Mesenchymal stem cell (in vitro differentiated cells and primary cell): ENCODE data around the gene GRIK4.

Experiments
- DNase-seq: peaks from one replicate; pipeline ENCODE4 v3.0.0-alpha.2; 2013
- H2AFZ ChIP-seq: one replicate; pipeline ENCODE4 v1.6.1; 2013; ENCODE audit warnings: low read depth, mild to moderate bottlenecking, control low read depth, inconsistent platforms, low read length, moderate library complexity
- H2AK5ac ChIP-seq: 2 replicates; pipeline ENCODE4 v1.6.1; 2013; ENCODE audit warnings: low read length, moderate library complexity, mild to moderate bottlenecking, inconsistent platforms; ENCODE audit not compliant: severe bottlenecking
- H2BK120ac ChIP-seq: one replicate; pipeline ENCODE4 v1.6.1; 2013; ENCODE audit warnings: low read depth, mild to moderate bottlenecking, inconsistent platforms, low read length, moderate library complexity
- H2BK12ac ChIP-seq, 2 experiments: one replicate each; pipeline ENCODE4 v1.6.1; 2013; ENCODE audit warnings: inconsistent platforms in 2 of 2, low read length in 2 of 2, mild to moderate bottlenecking in 2 of 2, moderate library complexity in 2 of 2, control low read depth in 1 of 2
- H2BK15ac ChIP-seq: one replicate; pipeline ENCODE4 v1.6.1; 2013; ENCODE audit warnings: mild to moderate bottlenecking, low read depth, inconsistent platforms; ENCODE audit not compliant: poor library complexity, severe bottlenecking
- H2BK5ac ChIP-seq: 2 replicates; pipeline ENCODE4 v1.6.1; 2013; ENCODE audit warnings: low read depth, mild to moderate bottlenecking, low read length, control low read depth, inconsistent platforms; ENCODE audit not compliant: poor library complexity, severe bottlenecking
- H3K14ac ChIP-seq, 2 experiments: one replicate each; pipeline ENCODE4 v1.6.1; 2013; ENCODE audit warnings: inconsistent platforms in 2 of 2, low read length in 2 of 2, control low read depth in 1 of 2, mild to moderate bottlenecking in 1 of 2, moderate library complexity in 1 of 2
- H3K18ac ChIP-seq, 2 experiments: one replicate each; pipeline ENCODE4 v1.6.1; 2013; ENCODE audit warnings: inconsistent platforms in 2 of 2, low read length in 2 of 2, control low read depth in 1 of 2, low read depth in 1 of 2, mild to moderate bottlenecking in 1 of 2
- H3K23ac ChIP-seq, 2 experiments: one replicate each; pipeline ENCODE4 v1.6.1; 2013; ENCODE audit warnings: inconsistent platforms in 2 of 2, low read length in 2 of 2, mild to moderate bottlenecking in 2 of 2, moderate library complexity in 2 of 2, control low read depth in 1 of 2
- H3K27ac ChIP-seq: 2 replicates; pipeline ENCODE4 v1.5.1; 2013; ENCODE audit warnings: mild to moderate bottlenecking, moderate library complexity, low read length, control low read depth, inconsistent platforms; ENCODE audit not compliant: poor library complexity, severe bottlenecking
- H3K27me3 ChIP-seq, 2 experiments: 2 replicates each; pipeline versions ENCODE4 v1.6.1 to v1.7.0; 2013; ENCODE audit warnings: low read length in 2 of 2, mild to moderate bottlenecking in 2 of 2, moderate library complexity in 2 of 2, control low read depth in 1 of 2, inconsistent platforms in 1 of 2; ENCODE audit not compliant: control insufficient read depth in 1 of 2, insufficient read depth in 1 of 2
- H3K36me3 ChIP-seq, 2 experiments: 2 replicates each; pipeline versions ENCODE4 v1.6.1 to v1.7.0; 2013; ENCODE audit warnings: low read length in 2 of 2, control low read depth in 1 of 2, inconsistent platforms in 1 of 2, low read depth in 1 of 2, mild to moderate bottlenecking in 1 of 2; ENCODE audit not compliant: insufficient read depth in 2 of 2, control insufficient read depth in 1 of 2
- H3K4ac ChIP-seq, 2 experiments: one replicate each; pipeline ENCODE4 v1.6.1; 2013; ENCODE audit warnings: inconsistent platforms in 2 of 2, low read length in 2 of 2, mild to moderate bottlenecking in 2 of 2, moderate library complexity in 2 of 2, control low read depth in 1 of 2, low read depth in 1 of 2
- H3K4me1 ChIP-seq: 2 replicates; pipeline ENCODE4 v1.6.1; 2013; ENCODE audit warnings: low read depth, low read length, control low read depth; ENCODE audit not compliant: control insufficient read depth, insufficient read depth
- H3K4me2 ChIP-seq: 2 replicates; pipeline ENCODE4 v1.6.1; 2013; ENCODE audit warnings: low read length, mild to moderate bottlenecking, inconsistent platforms; ENCODE audit not compliant: poor library complexity, severe bottlenecking
- H3K4me3 ChIP-seq, 2 experiments: 2 replicates each; pipeline versions ENCODE4 v1.5.1 to v1.7.0; 2013; ENCODE audit warnings: low read length in 2 of 2, mild to moderate bottlenecking in 2 of 2, control low read depth in 1 of 2, low read depth in 1 of 2; ENCODE audit not compliant: insufficient read depth in 1 of 2
- H3K79me1 ChIP-seq: replicated peaks from 2 replicates; pipeline ENCODE4 v1.6.1; 2013; ENCODE audit warnings: mild to moderate bottlenecking, control low read depth, low read length, inconsistent platforms; ENCODE audit not compliant: poor library complexity, severe bottlenecking
- H3K9ac ChIP-seq: 2 replicates; pipeline ENCODE4 v1.7.0; 2013; ENCODE audit warnings: mild to moderate bottlenecking, low read length, moderate library complexity
- H3K9me3 ChIP-seq: 2 replicates; pipeline ENCODE4 v1.7.0; 2013; ENCODE audit warnings: mild to moderate bottlenecking, low read length; ENCODE audit not compliant: control insufficient read depth
- H4K8ac ChIP-seq: one replicate; pipeline ENCODE4 v1.6.1; 2013; ENCODE audit warnings: inconsistent platforms, mild to moderate bottlenecking, low read length, moderate library complexity
- H4K91ac ChIP-seq: one replicate; pipeline ENCODE4 v1.6.1; 2013; ENCODE audit warnings: mild to moderate bottlenecking, low read length, inconsistent platforms
- WGBS: methylation state at CpG from one replicate; pipeline ENCODE4 v1.1.7; 2013; ENCODE audit warnings: mixed read lengths; 5-methylcytosine and 5-hydroxymethylcytosine counted together

Gene GRIK4

GRCh38 chr11:120914021-120914420, 402.5 kb downstream of the GRIK4 start:
- no peak overlapping the region for H2BK15ac ChIP-seq
- no peak overlapping the region for H3K9ac ChIP-seq
- no peak overlapping the region for H2AFZ ChIP-seq
- no peak overlapping the region for H3K4me2 ChIP-seq
- no peaks in the 10 kb centered on the region for H3K79me1 ChIP-seq
- no peak overlapping the region for H2BK5ac ChIP-seq
- no peaks in the 10 kb centered on the region for H3K36me3 ChIP-seq
- H3K4me1 ChIP-seq: no peaks in the 10 kb centered on the region
- no peak overlapping the region for H2BK120ac ChIP-seq
- H3K23ac ChIP-seq: no peak overlapping the region
- H3K4ac ChIP-seq: no peak overlapping the region
- 93% methylated on average over 2 of the region's 5 CpGs for WGBS
- no peak overlapping the region for H3K4me3 ChIP-seq
- no peak overlapping the region for H4K91ac ChIP-seq
- no peak overlapping the region for H3K27ac ChIP-seq
- peaks cover 24 to 64% of the 10 kb centered on the region in 2 experiments for H3K27me3 ChIP-seq
- no peak overlapping the region for H2AK5ac ChIP-seq
- no peak overlapping the region for H3K18ac ChIP-seq
- H3K14ac ChIP-seq: no peak overlapping the region
- no peak overlapping the region for H4K8ac ChIP-seq
- H2BK12ac ChIP-seq: no peak overlapping the region
- H3K9me3 ChIP-seq: no peaks in the 10 kb centered on the region
- DNase-seq: no peak

GRCh38 chr11:120914601-120915000, 403.1 kb downstream of the GRIK4 start:
- Histone ChIP-seq H3K79me1 (no peaks in the 10 kb centered on the region), H3K4me3 (no peak overlapping the region), H3K27ac (no peak overlapping the region), H2BK120ac (no peak overlapping the region), H2BK15ac (no peak overlapping the region), H2BK5ac (no peak overlapping the region), H2BK12ac (no peak overlapping the region), H4K8ac (no peak overlapping the region), H4K91ac (no peak overlapping the region), H3K9me3 (no peaks in the 10 kb centered on the region), H3K23ac (no peak overlapping the region), H3K4ac (no peak overlapping the region), H3K4me2 (no peak overlapping the region), H3K4me1 (no peaks in the 10 kb centered on the region), H3K27me3 (peaks cover 25 to 69% of the 10 kb centered on the region in 2 experiments), H2AK5ac (no peak overlapping the region), H3K18ac (no peak overlapping the region), H3K9ac (no peak overlapping the region), H3K14ac (no peak overlapping the region), H2AFZ (no peak overlapping the region), H3K36me3 (no peaks in the 10 kb centered on the region)
- WGBS: 80% methylated on average over 4 of the region's 4 CpGs
- no peak for DNase-seq

DNA sequence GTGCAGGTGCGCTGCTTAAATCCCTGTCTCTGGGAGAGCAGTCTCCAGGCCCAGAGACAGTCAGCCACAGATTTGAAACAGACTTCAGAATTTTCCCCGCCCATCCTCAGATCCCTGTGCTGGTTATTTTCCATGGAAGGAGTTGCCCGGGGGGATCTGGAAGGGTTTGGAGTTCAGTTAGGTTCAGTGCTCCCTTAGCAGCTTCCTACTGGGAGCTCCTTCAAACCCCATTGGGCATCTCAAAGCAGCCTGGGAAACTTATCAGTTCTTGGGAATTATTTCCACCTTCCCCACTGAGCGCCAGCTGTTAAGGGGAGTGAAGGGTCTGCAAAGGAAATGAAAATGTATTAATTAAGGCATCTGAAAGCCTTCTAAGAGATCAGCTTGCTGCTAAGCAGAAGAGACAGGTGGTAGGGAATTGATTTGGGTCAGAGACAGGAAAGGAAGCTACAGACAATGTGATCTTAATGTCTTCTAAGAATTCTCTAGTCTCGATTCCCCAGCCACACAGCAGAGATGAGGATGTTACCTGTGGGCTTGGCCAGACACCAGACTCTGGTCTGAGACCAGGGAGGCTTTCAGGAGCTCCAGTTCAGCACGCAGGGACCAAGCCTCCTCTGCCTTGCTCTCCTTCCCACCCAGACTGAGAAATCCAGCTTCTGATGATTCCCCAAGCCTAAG, 406.2 kb downstream of the GRIK4 start:
- peaks cover 29 to 92% of the 10 kb centered on the region in 2 experiments for H3K27me3 ChIP-seq
- no peaks in the 10 kb centered on the region for H3K4me1 ChIP-seq
- H3K4me3 ChIP-seq: no peak overlapping the region
- H3K18ac ChIP-seq: no peak overlapping the region
- H3K79me1 ChIP-seq: no peaks in the 10 kb centered on the region
- H2BK5ac ChIP-seq: no peak overlapping the region
- H2AFZ ChIP-seq: no peak overlapping the region
- H3K27ac ChIP-seq: no peak overlapping the region
- 60% methylated on average over 5 of the region's 6 CpGs for WGBS
- H3K14ac ChIP-seq: no peak overlapping the region
- H2AK5ac ChIP-seq: no peak overlapping the region
- H2BK12ac ChIP-seq: no peak overlapping the region
- no peak overlapping the region for H3K4ac ChIP-seq
- no peaks in the 10 kb centered on the region for H3K9me3 ChIP-seq
- no peaks in the 10 kb centered on the region for H3K36me3 ChIP-seq
- no peak overlapping the region for H2BK120ac ChIP-seq
- no peak overlapping the region for H4K8ac ChIP-seq
- no peak overlapping the region for H4K91ac ChIP-seq
- DNase-seq: no peak
- no peak overlapping the region for H2BK15ac ChIP-seq
- H3K4me2 ChIP-seq: no peak overlapping the region
- no peak overlapping the region for H3K9ac ChIP-seq
- H3K23ac ChIP-seq: no peak overlapping the region

DNA sequence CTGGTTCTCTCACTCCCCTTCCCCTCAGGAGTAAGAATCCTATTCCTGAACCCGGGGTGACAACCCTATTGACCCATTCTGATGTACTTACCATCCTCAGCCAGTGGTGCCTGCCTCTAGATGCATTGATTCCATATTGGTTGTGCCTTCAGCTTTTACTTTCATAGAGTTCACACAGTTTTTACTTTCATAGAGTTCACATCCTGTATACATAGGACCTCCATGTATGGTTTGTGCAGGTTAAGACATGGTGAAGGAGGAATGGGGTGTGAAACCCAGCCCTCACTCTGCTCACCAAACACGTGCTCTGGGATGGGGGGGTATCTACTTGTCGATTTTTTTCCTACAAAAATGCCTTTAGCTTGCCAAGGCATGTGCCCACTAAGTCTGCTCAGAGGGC, 406.7 kb downstream of the GRIK4 start:
- no peak overlapping the region for H2BK120ac ChIP-seq
- H3K9ac ChIP-seq: no peak overlapping the region
- H3K4ac ChIP-seq: no peak overlapping the region
- H2BK5ac ChIP-seq: no peak overlapping the region
- no peak overlapping the region for H4K91ac ChIP-seq
- no peaks in the 10 kb centered on the region for H3K79me1 ChIP-seq
- DNase-seq: no peak
- WGBS: 68% methylated on average over 1 of the region's 3 CpGs
- no peak overlapping the region for H3K4me3 ChIP-seq
- H3K9me3 ChIP-seq: no peaks in the 10 kb centered on the region
- H2AK5ac ChIP-seq: no peak overlapping the region
- no peak overlapping the region for H3K27ac ChIP-seq
- H3K18ac ChIP-seq: no peak overlapping the region
- no peak overlapping the region for H3K23ac ChIP-seq
- H3K4me1 ChIP-seq: no peaks in the 10 kb centered on the region
- H2AFZ ChIP-seq: no peak overlapping the region
- peaks cover 29 to 88% of the 10 kb centered on the region in 2 experiments for H3K27me3 ChIP-seq
- no peak overlapping the region for H3K4me2 ChIP-seq
- H3K14ac ChIP-seq: no peak overlapping the region
- no peak overlapping the region for H2BK12ac ChIP-seq
- no peak overlapping the region for H4K8ac ChIP-seq
- no peaks in the 10 kb centered on the region for H3K36me3 ChIP-seq
- no peak overlapping the region for H2BK15ac ChIP-seq
